Stimulated activated CD8-positive, alpha-beta memory T cell treated with anti-CD3 and anti-CD28 coated beads, Interleukin-7, amount 100 ng/mL, for 48 hours (primary cell): Measurements from ENCODE around the gene DENND1C.
"Not testable (repeated sequence)": the region's sequence is repeated elsewhere in the genome, so short reads cannot be mapped to it uniquely, and the experiment has no call there.

Experiments
- DNase-seq, 2 donors: peaks; one replicate each; pipeline ENCODE4 v3.0.0-alpha.2; 2020; ENCODE audit warnings: low read depth in 1 of 2; ENCODE audit errors: extremely low read depth in 1 of 2

Gene DENND1C

GRCh38 chr19:6457958-6458694 is 23.5 kb downstream of the DENND1C start:
- no peak for DNase-seq

DNA sequence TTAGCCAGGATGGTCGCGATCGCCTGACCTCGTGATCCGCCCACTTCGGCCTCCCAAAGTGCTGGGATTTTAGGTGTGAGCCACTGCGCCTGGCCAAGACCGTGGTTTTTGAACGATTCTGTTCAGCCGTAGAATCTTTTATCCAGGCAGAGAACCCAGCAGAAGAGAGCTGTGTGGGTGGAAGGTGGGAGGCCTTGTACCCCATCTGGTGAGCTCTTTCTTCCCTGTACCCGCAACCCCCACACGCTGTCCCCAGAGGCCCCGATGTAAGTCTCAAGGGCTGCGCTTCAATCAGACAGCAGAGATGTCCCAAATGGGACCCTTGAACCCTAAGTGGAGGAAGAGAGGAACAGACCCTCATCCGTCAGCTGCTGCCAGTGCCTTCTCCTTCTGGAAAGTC is 25.7 kb downstream of the DENND1C start:
- DNase-seq: no peak

DNA sequence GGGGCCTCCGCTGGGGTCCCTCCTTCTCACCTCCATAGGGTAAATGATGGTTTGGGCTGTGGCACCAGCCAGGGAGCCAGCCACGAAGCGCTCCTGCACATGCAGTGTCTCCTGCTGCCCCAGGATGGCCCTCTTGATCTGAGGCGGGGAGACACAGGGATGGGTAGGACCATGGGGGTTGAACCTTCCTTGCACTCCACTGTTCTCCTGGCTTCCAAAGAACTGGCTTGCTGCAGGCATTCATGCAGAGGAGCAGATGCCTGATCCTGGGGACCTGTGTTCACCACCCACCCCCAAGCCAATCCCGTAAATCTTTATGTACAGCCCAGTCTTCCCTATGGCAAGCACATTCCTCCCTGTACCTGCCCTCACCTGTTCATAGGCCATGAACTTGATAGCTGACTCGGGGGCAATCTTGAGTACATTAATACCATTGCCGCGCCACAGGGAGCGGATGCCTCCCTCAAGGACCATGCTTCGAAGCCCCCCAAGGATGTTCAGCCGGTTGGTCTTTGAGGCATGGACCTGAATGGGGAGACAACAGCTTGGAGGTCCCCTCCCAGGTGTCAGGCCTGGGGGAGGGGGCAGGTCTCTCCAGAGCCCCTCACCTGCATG is 27.5 kb downstream of the DENND1C start:
- no peak for DNase-seq

- DNase-seq: no peak
These were observed 28.7 kb downstream of the DENND1C start for GRCh38 chr19:6452899-6453298.

DNA sequence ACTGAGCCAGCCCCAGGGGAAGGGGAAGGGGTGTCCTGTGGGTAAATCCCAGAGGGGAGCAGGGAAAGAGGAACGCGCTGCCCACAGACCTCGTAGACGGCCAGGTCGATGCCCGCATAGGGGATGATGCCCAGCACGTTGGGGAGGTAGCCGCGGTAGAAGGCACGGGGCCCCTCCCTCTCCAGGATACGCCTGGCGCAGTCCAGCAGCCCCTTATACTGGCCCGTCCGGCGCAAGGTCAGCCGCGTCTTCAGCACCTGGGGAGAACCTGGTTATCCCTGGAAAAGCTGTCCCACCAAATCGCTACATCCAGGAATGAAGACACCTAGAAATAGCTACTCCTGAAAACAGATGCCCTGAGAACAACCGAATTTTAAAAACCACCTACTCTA is 29.4 kb downstream of the DENND1C start:
- no peak for DNase-seq

DNA sequence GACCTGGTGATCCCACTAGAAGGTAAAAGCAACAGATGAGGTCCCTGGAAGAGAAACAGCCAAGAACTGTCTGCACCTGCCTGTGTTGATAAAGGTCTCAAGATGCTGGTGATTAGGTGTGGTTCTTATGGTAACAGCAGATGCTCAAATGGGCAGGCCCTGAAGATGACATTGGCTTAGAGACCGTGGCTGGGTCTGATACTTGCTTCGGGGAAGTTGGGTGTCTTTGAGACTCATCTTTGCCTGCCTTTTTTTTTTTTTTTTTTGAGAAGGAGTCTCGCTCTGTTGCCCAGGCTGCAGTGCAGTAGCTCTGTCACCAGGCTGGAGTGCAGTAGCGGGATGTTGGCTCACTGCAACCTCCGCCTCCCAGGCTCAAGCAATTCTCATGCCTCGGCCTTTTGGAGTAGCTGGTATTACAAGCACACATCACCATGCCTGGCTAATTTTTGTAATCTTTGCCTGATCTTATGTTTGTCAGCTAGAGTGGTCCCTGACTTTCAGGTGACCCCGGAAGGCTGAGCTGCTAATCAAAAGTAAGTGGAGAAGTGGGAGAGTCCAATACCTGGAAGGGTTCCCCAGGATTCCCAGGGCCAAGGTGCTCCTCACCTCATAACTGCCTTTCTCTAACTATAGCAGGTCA is 29.9 kb downstream of the DENND1C start:
- no peak for DNase-seq

DNA sequence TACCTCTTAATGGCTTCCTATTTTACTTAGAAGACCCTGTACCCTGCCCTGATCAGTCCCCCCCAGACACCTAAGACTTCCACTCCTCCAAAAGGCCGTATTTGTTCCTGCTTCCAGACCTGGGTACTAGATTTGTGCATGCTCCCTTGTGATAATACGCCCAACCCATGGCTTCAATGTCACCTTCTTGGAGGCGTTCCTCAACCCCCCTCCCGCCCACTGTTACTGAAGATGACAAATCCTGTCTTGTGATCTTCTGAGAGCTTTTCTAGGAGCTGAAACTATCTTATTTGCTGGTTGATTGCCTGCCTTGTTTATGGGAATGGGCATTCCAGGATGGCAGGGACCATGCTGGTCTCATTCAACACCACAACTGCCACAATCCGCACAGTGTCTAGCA is 31.4 kb downstream of the DENND1C start:
- DNase-seq: no peak

- DNase-seq: no peak
These were observed 33.5 kb downstream of the DENND1C start for GRCh38 chr19:6448045-6448444.

GRCh38 chr19:6446452-6446851 is 35.1 kb downstream of the DENND1C start:
- DNase-seq: no peak

GRCh38 chr19:6443986-6444385 is 37.6 kb downstream of the DENND1C start:
- no peak for DNase-seq

DNA sequence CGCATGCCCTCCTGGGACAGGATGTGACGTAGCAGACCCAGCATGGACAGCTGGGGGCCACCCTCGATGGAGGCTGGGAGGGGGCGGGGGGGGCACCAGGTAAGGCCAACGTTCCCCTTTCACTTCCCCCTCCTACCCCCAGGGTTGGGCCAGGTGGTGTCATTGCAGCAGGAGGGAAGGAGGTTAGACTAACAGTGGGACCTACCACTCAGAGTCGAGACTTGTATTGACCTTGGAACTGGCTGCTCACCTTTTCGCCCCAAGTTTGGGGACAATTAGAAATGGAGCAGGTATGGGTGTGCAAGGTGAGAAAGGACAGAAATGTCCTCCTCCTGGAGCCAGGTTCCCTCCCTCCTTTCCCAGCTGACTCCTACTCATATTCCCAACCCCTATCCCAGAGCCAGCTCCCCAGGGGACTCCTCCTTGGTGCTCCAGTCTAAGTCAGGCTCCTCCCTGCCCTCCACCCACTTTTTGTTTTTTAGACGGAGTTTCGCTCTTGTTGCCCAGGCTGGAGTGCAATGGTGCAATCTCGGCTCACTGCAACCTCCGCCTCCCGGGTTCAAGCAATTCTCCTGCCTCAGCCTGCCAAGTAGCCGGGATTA is 39.4 kb downstream of the DENND1C start:
- no peak for DNase-seq

DNA sequence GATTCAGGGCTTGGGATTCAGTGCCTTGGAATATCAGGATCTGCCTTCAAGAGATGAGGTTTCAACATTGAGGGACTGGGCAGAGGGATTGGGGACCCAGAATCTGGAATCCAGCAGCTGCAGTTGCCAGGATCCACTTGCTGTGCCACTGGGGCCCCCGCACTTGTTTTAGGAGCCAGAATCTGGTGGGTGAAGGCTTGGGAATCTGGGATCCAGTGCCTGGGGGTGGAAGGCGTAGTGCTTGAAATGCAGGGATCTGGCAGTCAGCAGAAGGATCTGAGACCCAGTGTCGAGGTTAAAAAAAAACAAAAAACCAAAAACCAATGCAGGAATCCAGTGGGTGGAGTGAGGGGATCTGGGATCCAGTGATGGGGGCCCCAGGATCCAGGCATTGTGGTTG is 40.7 kb downstream of the DENND1C start:
- no peak for DNase-seq

DNA sequence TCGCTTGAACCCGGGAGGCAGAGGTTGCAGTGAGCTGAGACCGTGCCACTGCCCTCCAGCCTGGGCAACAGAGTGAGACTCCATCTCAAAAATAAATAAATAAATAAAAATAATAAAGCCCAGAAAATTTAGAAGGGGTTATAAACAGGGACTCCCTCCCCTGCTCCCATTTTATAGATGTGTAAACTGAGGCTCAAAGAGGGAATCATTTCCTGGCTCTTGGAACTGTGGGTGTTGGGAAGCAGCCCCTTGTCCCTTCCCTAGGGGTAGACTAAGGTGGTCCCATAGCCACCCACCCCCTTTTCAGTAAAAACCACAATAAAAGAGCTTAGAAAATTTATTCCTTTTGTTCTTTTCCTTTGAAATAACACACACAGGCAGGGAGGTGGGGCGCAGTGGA is 41.8 kb downstream of the DENND1C start:
- DNase-seq: no peak

- no peak for DNase-seq
These were observed 47.9 kb downstream of the DENND1C start, which contains the start of gene SLC25A41 for GRCh38 chr19:6433663-6434062. SLC25A41 (minus strand) TSS chr19:6433763; CDS start chr19:6433693, 70 bp downstream.

GRCh38 chr19:6433165-6433564 is 48.4 kb downstream of the DENND1C start:
- no peak for DNase-seq

DNA sequence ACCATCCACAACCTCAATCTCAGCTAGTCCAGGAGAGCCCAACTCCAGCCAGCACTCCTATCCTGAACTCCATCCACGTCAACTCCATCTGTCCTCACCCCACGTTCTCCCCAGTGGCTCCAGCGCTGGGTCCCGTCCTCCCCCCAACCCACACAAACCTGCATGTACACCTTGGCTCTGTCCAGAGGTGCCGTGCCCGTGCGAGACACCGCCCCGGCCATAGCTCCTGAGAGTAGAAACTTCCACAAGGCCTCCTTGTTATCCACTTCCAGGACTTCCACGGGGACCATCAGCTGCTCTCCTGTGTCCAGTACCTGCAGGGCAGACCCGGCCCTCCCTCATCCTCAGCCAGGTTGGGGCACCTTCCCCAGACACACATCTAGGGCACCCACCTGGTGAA is 49.7 kb downstream of the DENND1C start:
- DNase-seq: no peak

- no peak for DNase-seq
These were observed 52.0 kb downstream of the DENND1C start for GRCh38 chr19:6429419-6430221.

- DNase-seq: not testable (repeated sequence)
These were observed 52.7 kb downstream of the DENND1C start for GRCh38 chr19:6428692-6429418.

DNA sequence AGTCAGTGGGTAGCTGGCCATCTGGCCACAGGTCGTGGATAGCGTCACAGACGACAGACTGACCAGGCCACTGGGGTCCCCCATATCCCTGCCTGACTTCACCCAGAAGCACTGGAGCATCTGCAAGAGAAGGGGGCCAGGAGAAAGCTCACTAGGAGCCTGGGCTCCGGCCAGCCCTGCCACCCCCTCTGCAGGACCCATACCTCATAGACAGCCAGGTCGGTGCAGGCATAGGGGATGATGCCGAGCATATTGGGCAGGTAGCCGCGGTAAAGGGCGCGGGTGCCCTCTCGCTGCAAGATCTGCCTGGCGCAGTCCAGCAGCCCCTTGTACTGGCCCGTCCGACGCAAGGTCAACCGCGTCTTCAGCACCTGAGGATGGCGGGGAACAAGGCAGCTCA is 54.5 kb downstream of the DENND1C start:
- DNase-seq: no peak
